Mucosa of descending colon (tissue), 3 donors: ENCODE results near the gene ACO1. TPM values are rescaled to one million over a fixed set of nuclear protein-coding genes. Genes with fewer than 3 reads are reported as not detected.
A peak's percentile ranks its signal among the peaks of the same experiment; 100 is the strongest.

Source experiments
- ATAC-seq: fragments of 200-7000 bp; cut with Tn5 transposase; one replicate; pipeline ENCODE4 v1.9.1; 2020; ENCODE audit warnings: mild to moderate bottlenecking, moderate library complexity
- DNase-seq, 3 donors: peaks; one replicate each; pipeline ENCODE4 v3.0.0-alpha.2; 2020
- H3K36me3 ChIP-seq: fragments of 200-600 bp; one replicate; pipeline ENCODE4 v1.8.0; 2021; ENCODE audit warnings: low read depth, mild to moderate bottlenecking
- H3K4me1 ChIP-seq: fragments of 200-600 bp; one replicate; pipeline ENCODE4 v1.8.0; 2021; ENCODE audit warnings: low read depth, mild to moderate bottlenecking
- H3K4me3 ChIP-seq: fragments of 200-600 bp; one replicate; pipeline ENCODE4 v1.8.0; 2021; ENCODE audit warnings: mild to moderate bottlenecking
- H3K9me3 ChIP-seq: fragments of 200-600 bp; one replicate; pipeline ENCODE4 v1.8.0; 2021; ENCODE audit warnings: mild to moderate bottlenecking
- CTCF ChIP-seq: fragments of 200-600 bp; IDR thresholded peaks from one replicate; pipeline ENCODE4 v1.8.0; 2022; ENCODE audit warnings: antibody characterized with exemption, mild to moderate bottlenecking
- intact Hi-C, 2 donors: fragments of 100-400 bp; cut with DNase I in 1 of 2; cut with micrococcal nuclease in 1 of 2; formaldehyde crosslinking; loops; one replicate each; pipeline versions ENCODE4 v1.11.0 to v1.11.1; 2022; cut with DNase I, micrococcal nuclease
- long read RNA-seq, 2 donors: library from polyadenylated mRNA; unstranded; transcript quantifications; one replicate each; pipeline ENCODE4 v2.0.0, GENCODE V29; 2019 to 2021
- total RNA-seq, 3 donors: library from RNA; stranded (reverse); fragmentation: NEBNext Ultra II Directional in 2 of 3; extraction: Animal tissue kit (Norgen Biotek cat#: 25700) in 2 of 3; gene quantifications; one replicate each; pipeline versions ENCODE4 v1.2.1 to v1.2.4, GENCODE V29; 2021 to 2023
- donor health status: DM: no; HTN: no; CAD: no; lungs with moderate emphysema.
- donor health status: DM: no; HTN: no; CAD: no.
- donor health status: DM: no; HTN: yes; CAD: no.

Gene ACO1
- total RNA-seq, result 10 to 100 TPM; 30.9 to 50.4 (median 32.6) TPM
- long read RNA-seq, donor 1, full-length matches to known transcripts, result 71 of 93 reads
- long read RNA-seq, donor 1, partial matches to known transcripts, result 15 of 93 reads
- long read RNA-seq, donor 1, other reads (novel, unspliced or antisense), result 7 of 93 reads
- long read RNA-seq, donor 2, full-length matches to known transcripts, result 11 of 19 reads
- long read RNA-seq, donor 2, partial matches to known transcripts, result 7 of 19 reads
- long read RNA-seq, donor 2, other reads (novel, unspliced or antisense), result 1 of 19 reads

- ATAC-seq (peak; percentile 98), DNase-seq (peak; percentile 93 to 96 (median 93))
- intact Hi-C loops, result loop anchor here (5.0 kb wide), 2 partner anchors 193 to 593 kb away; no protein-coding TSS in a partner anchor
- no peak for TF ChIP-seq CTCF
- peaks cover 8% of the 10 kb centered on the region for H3K4me1 ChIP-seq
- H3K4me3 ChIP-seq, result peak within 1 kb of the TSS; percentile 46
- no peaks in the 10 kb centered on the region for H3K36me3 ChIP-seq
- H3K9me3 ChIP-seq, result no peaks in the 10 kb centered on the region
Observed at GRCh38 chr9:32384364-32385151, at the start of gene ACO1. TSS of gene ACO1 (plus strand) at chr9:32384643. CDS start at chr9:32405507, 20,864 bp downstream.

- no peak overlapping the region for H3K4me3 ChIP-seq
- ATAC-seq, result no peak
Observed at GRCh38 chr9:32334916-32335895, 49.2 kb upstream of the ACO1 start.

GRCh38 chr9:32339424-32339823 is 45.0 kb upstream of the ACO1 start:
- H3K4me1 ChIP-seq, result no peaks in the 10 kb centered on the region
- no peak for DNase-seq
- intact Hi-C loops, result no loop called here
- ATAC-seq, result no peak
- H3K36me3 ChIP-seq, result no peaks in the 10 kb centered on the region
- H3K9me3 ChIP-seq, result no peaks in the 10 kb centered on the region
- no peak for TF ChIP-seq CTCF
- H3K4me3 ChIP-seq, result no peak overlapping the region

More at GRCh38 chr9:32334916-32335895, 49.2 kb upstream of the ACO1 start:
- no peak for DNase-seq
- TF ChIP-seq CTCF, result no peak
- intact Hi-C loops, result no loop called here
- Histone ChIP-seq H3K36me3 (no peaks in the 10 kb centered on the region), H3K4me1 (no peaks in the 10 kb centered on the region), H3K9me3 (no peaks in the 10 kb centered on the region)

- Histone ChIP-seq H3K36me3 (no peaks in the 10 kb centered on the region), H3K4me1 (no peaks in the 10 kb centered on the region), H3K4me3 (no peak overlapping the region), H3K9me3 (no peaks in the 10 kb centered on the region)
- intact Hi-C loops, result no loop called here
- no peak for DNase-seq
- ATAC-seq, result no peak
- TF ChIP-seq CTCF, result no peak
Observed at GRCh38 chr9:32340361-32340760, 44.1 kb upstream of the ACO1 start.

GRCh38 chr9:32344551-32345182 is 39.8 kb upstream of the ACO1 start:
- H3K9me3 ChIP-seq, result no peaks in the 10 kb centered on the region
- no peak overlapping the region for H3K4me3 ChIP-seq
- no peak for TF ChIP-seq CTCF
- no peaks in the 10 kb centered on the region for H3K36me3 ChIP-seq
- no peaks in the 10 kb centered on the region for H3K4me1 ChIP-seq
- ATAC-seq (peak; percentile 54), DNase-seq (no peak)
- intact Hi-C loops, result no loop called here
